A549 (cell line): ENCODE data around the gene GOLGA3. TPM values are rescaled to one million over a fixed set of nuclear protein-coding genes. Genes with fewer than 3 reads are reported as not detected.

Experiments
- ATAC-seq, 2 experiments: fragments of 200-7000 bp in 1 of 2; fragments of >200 bp in 1 of 2; cut with Nextera tagmentation in 1 of 2; cut with Tn5 transposase in 1 of 2; 3 replicates each; pipeline versions ENCODE4 v1.8.0 to v1.9.1; 2018 to 2020; ENCODE audit warnings: mild to moderate bottlenecking in 1 of 2, moderate library complexity in 1 of 2
- CTCF ChIA-PET: fragments of 300-600 bp; sonication (Branson Sonifier 250); formaldehyde crosslinking; extraction: SDS; loops from one replicate; lab custom pipeline; 2021; ENCODE audit warnings: antibody characterized with exemption, inconsistent platforms; lab: Yijun Ruan, JAX
- POLR2A ChIA-PET: fragments of 350-600 bp; formaldehyde crosslinking; extraction: SDS; loops from one replicate; lab custom pipeline; 2021; ENCODE audit warnings: antibody characterized with exemption, inconsistent platforms; lab: Yijun Ruan, JAX
- DNase-seq, 2 experiments: peaks; one replicate each; pipeline versions ENCODE4 v3.0.0 to v3.0.0-alpha.2; 2011 to 2016; ENCODE audit warnings: low read depth in 1 of 2, low spot score in 1 of 2
- FAIRE-seq: peaks from 2 replicates; lab custom pipeline; 2011; peaks lifted over from hg19 to GRCh38; lab: Jason Lieb, UNC
- H3K27ac ChIP-seq, 2 experiments: fragments of >200 bp; sonication (Bioruptor Twin); formaldehyde crosslinking; 3 replicates each; pipeline ENCODE4 v1.5.1; 2016 to 2017
- H3K4me1 ChIP-seq: fragments of >200 bp; sonication (Bioruptor Twin); formaldehyde crosslinking; 3 replicates; pipeline ENCODE4 v1.6.1; 2016
- H3K4me2 ChIP-seq: fragments of >200 bp; sonication (Bioruptor Twin); formaldehyde crosslinking; 3 replicates; pipeline ENCODE4 v1.6.1; 2016
- H3K4me3 ChIP-seq: fragments of >200 bp; sonication (Bioruptor Twin); formaldehyde crosslinking; 3 replicates; pipeline ENCODE4 v1.5.1; 2016
- H3K9me3 ChIP-seq: fragments of >200 bp; sonication (Bioruptor Twin); formaldehyde crosslinking; 3 replicates; pipeline ENCODE4 v1.6.1; 2016
- BCL3 ChIP-seq: fragments of >200 bp; sonication (Bioruptor Twin); formaldehyde crosslinking; IDR thresholded peaks from 3 replicates; pipeline ENCODE4 v1.6.1; 2016
- CEBPB ChIP-seq, 2 experiments: fragments of >200 bp in 1 of 2; sonication (Bioruptor Twin) in 1 of 2; formaldehyde crosslinking in 1 of 2; IDR thresholded peaks; 2 replicates each; pipeline ENCODE4 v1.6.1; 2012 to 2016
- CHD2 ChIP-seq: fragments of 150-350 bp; IDR thresholded peaks from 2 replicates; pipeline ENCODE4 v1.6.1; 2014; ENCODE audit warnings: low read length; ENCODE audit not compliant: partially characterized antibody
- CHD4 ChIP-seq: fragments of 200-600 bp; sonication (generic); IDR thresholded peaks from 2 replicates; pipeline ENCODE4 v1.6.1; 2016; ENCODE audit warnings: antibody characterized with exemption, mild to moderate bottlenecking, borderline replicate concordance
- E2F6 ChIP-seq: IDR thresholded peaks from 2 replicates; pipeline ENCODE4 v1.6.1; 2012; ENCODE audit warnings: low read depth, borderline replicate concordance
- EHF ChIP-seq: fragments of 250-450 bp; sonication (Bioruptor Pico); IDR thresholded peaks from 2 replicates; pipeline ENCODE4 v1.5.0; 2020; ENCODE audit warnings: mild to moderate bottlenecking
- EHMT2 ChIP-seq: fragments of 200-600 bp; sonication (generic); IDR thresholded peaks from 2 replicates; pipeline ENCODE4 v1.6.1; 2016; ENCODE audit warnings: antibody characterized with exemption, low read depth, mild to moderate bottlenecking, moderate library complexity
- FOSL2 ChIP-seq, 2 experiments: fragments of 450-650 bp in 1 of 2; fragments of >200 bp in 1 of 2; sonication (Bioruptor Twin) in 1 of 2; formaldehyde crosslinking; IDR thresholded peaks; 2 replicates each; pipeline versions ENCODE4 v1.5.0 to v1.6.1; 2016 to 2020; ENCODE audit warnings: mild to moderate bottlenecking in 1 of 2, moderate library complexity in 1 of 2
- FOXS1 ChIP-seq: fragments of 250-450 bp; sonication (Bioruptor Pico); IDR thresholded peaks from 2 replicates; pipeline ENCODE4 v1.5.0; 2020; ENCODE audit warnings: mild to moderate bottlenecking, moderate library complexity
- HOXB13 ChIP-seq: fragments of 250-450 bp; sonication (Bioruptor Pico); IDR thresholded peaks from 2 replicates; pipeline ENCODE4 v1.5.0; 2020; ENCODE audit warnings: low read depth, mild to moderate bottlenecking, moderate library complexity
- HOXB5 ChIP-seq: fragments of 250-450 bp; sonication (Bioruptor Pico); IDR thresholded peaks from 2 replicates; pipeline ENCODE4 v1.5.0; 2020; ENCODE audit warnings: mild to moderate bottlenecking, moderate library complexity
- JUN ChIP-seq, 2 experiments: fragments of >200 bp; sonication (Bioruptor Twin); formaldehyde crosslinking; IDR thresholded peaks; 2 replicates in 1 of 2; 3 replicates in 1 of 2; pipeline ENCODE4 v1.6.1; 2016 to 2017
- KDM1A ChIP-seq: fragments of 200-600 bp; sonication (generic); IDR thresholded peaks from 2 replicates; pipeline ENCODE4 v1.6.1; 2016; ENCODE audit warnings: low read depth, mild to moderate bottlenecking
- KDM5A ChIP-seq: fragments of 200-600 bp; sonication (generic); IDR thresholded peaks from 2 replicates; pipeline ENCODE4 v1.6.1; 2016; ENCODE audit warnings: antibody characterized with exemption, mild to moderate bottlenecking
- MAFK ChIP-seq: fragments of 450-650 bp; IDR thresholded peaks from 2 replicates; pipeline ENCODE4 v1.6.1; 2014; ENCODE audit not compliant: partially characterized antibody
- MAX ChIP-seq: IDR thresholded peaks from 2 replicates; pipeline ENCODE4 v1.6.1; 2012
- MYC ChIP-seq: IDR thresholded peaks from 2 replicates; pipeline ENCODE4 v1.6.1; 2012; ENCODE audit warnings: mild to moderate bottlenecking, inconsistent platforms, low read length, improper control_type of control experiment, borderline replicate concordance
- PHF8 ChIP-seq: fragments of 200-600 bp; sonication (generic); IDR thresholded peaks from 2 replicates; pipeline ENCODE4 v1.6.1; 2016; ENCODE audit warnings: low read depth, mild to moderate bottlenecking, antibody characterized with exemption, moderate library complexity, borderline replicate concordance
- POLR2A ChIP-seq: IDR thresholded peaks from 2 replicates; pipeline ENCODE4 v1.6.1; 2012; ENCODE audit warnings: mild to moderate bottlenecking, low read length
- POLR2AphosphoS2 ChIP-seq: conservative IDR thresholded peaks from 2 replicates; pipeline ENCODE4 v1.6.1; 2012; ENCODE audit warnings: low read length, improper control_type of control experiment, inconsistent platforms
- RAD21 ChIP-seq, 2 experiments: fragments of >200 bp in 1 of 2; sonication (Bioruptor Twin) in 1 of 2; formaldehyde crosslinking in 1 of 2; IDR thresholded peaks in 1 of 2; conservative IDR thresholded peaks in 1 of 2; 2 replicates in 1 of 2; 3 replicates in 1 of 2; pipeline ENCODE4 v1.6.1; 2012 to 2018; ENCODE audit warnings: inconsistent platforms in 1 of 2
- RCOR1 ChIP-seq: fragments of 150-350 bp; IDR thresholded peaks from 2 replicates; pipeline ENCODE4 v1.6.1; 2014; ENCODE audit warnings: antibody characterized with exemption, low read length, low read depth
- RNF2 ChIP-seq: fragments of 200-600 bp; sonication (generic); IDR thresholded peaks from 2 replicates; pipeline ENCODE4 v1.6.1; 2016; ENCODE audit warnings: low read depth, mild to moderate bottlenecking, antibody characterized with exemption, moderate library complexity, borderline replicate concordance
- SREBF2 ChIP-seq: fragments of 450-650 bp; IDR thresholded peaks from 2 replicates; pipeline ENCODE4 v1.6.1; 2014; ENCODE audit warnings: mild to moderate bottlenecking, moderate library complexity
- TP53 ChIP-seq: fragments of 250-450 bp; sonication (Bioruptor Pico); IDR thresholded peaks from 2 replicates; pipeline ENCODE4 v1.5.0; 2021; ENCODE audit warnings: mild to moderate bottlenecking, moderate library complexity
- USF2 ChIP-seq: fragments of 450-650 bp; IDR thresholded peaks from 2 replicates; pipeline ENCODE4 v1.6.1; 2014; ENCODE audit warnings: antibody characterized with exemption
- ZC3H11A ChIP-seq: fragments of 450-650 bp; IDR thresholded peaks from 2 replicates; pipeline ENCODE4 v1.6.1; 2014; ENCODE audit warnings: antibody characterized with exemption, mild to moderate bottlenecking
- ZFP36 ChIP-seq: fragments of 450-650 bp; IDR thresholded peaks from 2 replicates; pipeline ENCODE4 v1.6.1; 2014; ENCODE audit warnings: borderline replicate concordance; ENCODE audit not compliant: partially characterized antibody
- ZSCAN20 ChIP-seq: fragments of 250-450 bp; sonication (Bioruptor Pico); IDR thresholded peaks from 2 replicates; pipeline ENCODE4 v1.8.0; 2022; ENCODE audit warnings: mild to moderate bottlenecking, moderate library complexity
- WGBS: methylation state at CpG from one replicate; pipeline ENCODE4 v1.1.6; 2017; ENCODE audit errors: missing lambda C conversion rate; 5-methylcytosine and 5-hydroxymethylcytosine counted together
- polyA plus RNA-seq, 4 experiments: library from polyadenylated mRNA; depleted of rRNA in 3 of 4; stranded (reverse); fragments of >200 nt; fragmentation: RNase III in 1 of 4; extraction: RNeasy Plus Mini Kit Qiagen cat#74134 plus additional on column Dnase treatment in 1 of 4; gene quantifications; 2 replicates in 3 of 4; 3 replicates in 1 of 4; pipeline ENCODE4 v1.2.3, GENCODE V29; 2011 to 2017
- TF ChIP-seq, protein P1 (sequence below): fragments of 150-350 bp; IDR thresholded peaks from 2 replicates; pipeline ENCODE4 v1.6.1; 2014; ENCODE audit warnings: low read depth, mild to moderate bottlenecking, low read length

The GOLGA3 gene
- polyA plus RNA-seq, 2 of the 4 experiments (the other 2 are of a cell fraction) = 23.0 to 25.5 TPM

DNA sequence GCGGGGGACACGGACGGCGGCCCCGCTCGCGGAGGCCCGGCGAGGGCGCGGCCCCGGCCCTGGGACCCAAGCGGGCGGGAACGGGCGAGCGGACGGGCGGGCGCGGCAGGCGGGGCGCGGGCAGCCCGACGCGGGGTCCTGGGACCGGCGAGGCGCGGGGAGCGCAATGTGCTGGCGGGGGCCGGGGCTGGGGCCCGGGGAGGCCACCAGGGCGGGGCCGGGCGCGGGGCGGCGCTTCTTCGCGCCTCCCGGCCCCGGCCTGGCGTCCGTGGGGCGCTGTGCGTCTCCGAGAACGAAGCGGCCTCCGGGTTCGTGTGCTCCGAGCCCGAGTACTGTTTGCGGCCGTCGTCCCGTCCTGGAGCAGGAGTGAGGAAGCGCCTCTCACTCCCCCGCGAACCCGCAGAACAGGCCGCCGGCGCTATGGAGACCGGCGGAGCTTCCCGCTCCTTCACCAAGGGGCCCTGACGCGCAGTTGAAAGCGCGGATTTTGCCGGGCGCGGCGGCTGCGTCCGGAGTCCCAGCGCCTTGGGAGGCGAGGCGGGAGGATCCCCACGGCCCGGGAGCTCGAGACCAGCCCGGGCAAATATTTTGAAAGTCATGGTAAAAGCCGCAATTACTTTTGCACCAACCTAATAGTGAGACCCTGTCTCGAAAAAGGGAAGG is 66.6 kb downstream of the GOLGA3 start (continued):
- TF ChIP-seq SREBF2 (no peak), MAX (peak; percentile 74), FOSL2 (IDR thresholded peaks at IDR 0.05) (no peak), FOSL2 (CRISPR knock-in tag; IDR thresholded peaks at IDR 0.05) (no peak), ZSCAN20 (CRISPR knock-in tag) (no peak), CHD2 (no peak), TP53 (CRISPR knock-in tag) (0 out of 2 replicates have a peak, but pooled peaks have one; percentile 19), E2F6 (peak; percentile 74; the same call in 1 of the 2 replicates), PHF8 (peak; percentile 97), HOXB13 (CRISPR knock-in tag) (no peak), CHD4 (peak; percentile 71; the same call in 1 of the 2 replicates), JUN (IDR thresholded peaks at IDR 0.05) (peak; percentile 49 to 93; a peak in 4 of 5 replicates), RCOR1 (no peak)

DNA sequence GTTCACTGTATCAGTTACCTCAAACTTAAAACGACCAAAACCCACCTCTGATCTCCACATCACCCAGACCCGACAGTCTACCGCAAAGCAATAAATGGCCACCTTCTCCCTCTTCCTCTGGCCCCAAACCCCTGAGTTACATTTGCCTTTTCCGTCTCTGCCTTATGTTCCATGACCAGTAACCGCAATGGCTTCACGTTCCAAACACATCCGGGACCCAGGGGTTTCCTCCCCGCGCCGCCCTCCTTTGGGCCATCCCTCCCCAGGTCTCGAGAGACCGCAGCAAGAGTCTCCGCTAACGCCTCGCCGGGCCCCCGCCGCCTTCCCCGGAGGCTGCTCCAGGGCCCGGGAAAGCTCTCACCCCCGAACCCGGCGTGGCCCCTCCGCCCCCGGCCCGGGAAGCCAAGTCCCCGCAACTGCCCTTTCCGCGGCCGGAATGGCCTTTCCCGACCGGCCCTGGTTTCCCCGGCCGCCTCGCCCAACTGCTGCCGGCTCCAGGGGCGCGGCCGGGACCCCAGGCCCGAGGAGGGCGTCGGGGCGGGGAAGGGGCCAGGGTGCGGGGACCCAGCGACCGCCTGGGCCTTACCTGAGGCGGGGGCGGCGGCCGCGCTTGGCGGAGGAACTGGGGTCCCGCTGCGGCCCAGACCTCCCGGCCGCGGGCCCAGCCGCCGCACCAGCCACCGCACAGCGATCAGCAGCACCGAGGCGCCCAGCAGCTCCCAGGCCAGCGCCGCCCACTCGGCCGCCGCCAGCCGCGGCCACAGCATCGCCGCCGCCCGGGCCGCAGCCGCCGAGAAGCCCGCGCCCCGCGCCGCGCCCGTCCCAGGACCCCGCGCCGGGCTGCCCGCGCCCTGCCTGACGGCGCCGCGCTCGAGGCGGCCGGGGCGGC is 67.4 kb downstream of the GOLGA3 start, which contains the start of gene ANKLE2:
TSS of gene ANKLE2 (minus strand) at position 801 of the 889 bp plus-strand sequence. CDS start at position 767, 34 bp downstream.
- peaks cover 6% of the 10 kb centered on the region for H3K4me1 ChIP-seq
- ATAC-seq (peak; percentile 62 to 63), FAIRE-seq (no peak), DNase-seq (peak; percentile 42 to 63)
- 1% methylated on average over 16 of the region's 97 CpGs for WGBS
- CTCF ChIA-PET = interaction anchor here (1.1 to 1.2 kb wide), 2 partner anchors 12 to 14 kb away, joined by 3 read pairs; no protein-coding TSS in a partner anchor
- POLR2A ChIA-PET = interaction anchor here (0.6 to 0.8 kb wide), 2 partner anchors 21 to 61 kb away, joined by 3 to 5 read pairs; no protein-coding TSS in a partner anchor
- H3K4me3 ChIP-seq = peak within 1 kb of the TSS; percentile 98
- H3K9me3 ChIP-seq = no peaks in the 10 kb centered on the region
- peak within 1 kb of the TSS; percentile 92 for H3K4me2 ChIP-seq
- peak within 1 kb of the TSS; percentile 99 for H3K27ac ChIP-seq
- TF ChIP-seq CEBPB (IDR thresholded peaks at IDR 0.05) = no peak
- TF ChIP-seq HOXB5 = no peak
- TF ChIP-seq ZFP36 = no peak
- no peak for TF ChIP-seq EHMT2
- no peak for TF ChIP-seq FOSL2 (IDR thresholded peaks at IDR 0.05)
- no peak for TF ChIP-seq FOSL2 (CRISPR knock-in tag; IDR thresholded peaks at IDR 0.05)
- peak; percentile 64 for TF ChIP-seq POLR2A
- TF ChIP-seq, protein P1, sequence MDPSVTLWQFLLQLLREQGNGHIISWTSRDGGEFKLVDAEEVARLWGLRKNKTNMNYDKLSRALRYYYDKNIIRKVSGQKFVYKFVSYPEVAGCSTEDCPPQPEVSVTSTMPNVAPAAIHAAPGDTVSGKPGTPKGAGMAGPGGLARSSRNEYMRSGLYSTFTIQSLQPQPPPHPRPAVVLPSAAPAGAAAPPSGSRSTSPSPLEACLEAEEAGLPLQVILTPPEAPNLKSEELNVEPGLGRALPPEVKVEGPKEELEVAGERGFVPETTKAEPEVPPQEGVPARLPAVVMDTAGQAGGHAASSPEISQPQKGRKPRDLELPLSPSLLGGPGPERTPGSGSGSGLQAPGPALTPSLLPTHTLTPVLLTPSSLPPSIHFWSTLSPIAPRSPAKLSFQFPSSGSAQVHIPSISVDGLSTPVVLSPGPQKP = no peak
- TF ChIP-seq POLR2AphosphoS2 = no peak
- no peak for TF ChIP-seq FOXS1 (CRISPR knock-in tag)
- TF ChIP-seq SREBF2 = no peak
- TF ChIP-seq USF2 = no peak
- no peak for TF ChIP-seq E2F6
- TF ChIP-seq BCL3 = no peak; the same call in 2 of the 3 replicates
- TF ChIP-seq EHF (CRISPR knock-in tag) = no peak
- no peak for TF ChIP-seq ZC3H11A
- TF ChIP-seq MAFK = no peak
- no peak for TF ChIP-seq MYC
- TF ChIP-seq HOXB13 (CRISPR knock-in tag) = no peak
- no peak for TF ChIP-seq KDM1A
- TF ChIP-seq KDM5A = peak; percentile 36; the same call in 1 of the 2 replicates
- TF ChIP-seq RAD21 (conservative IDR thresholded peaks at IDR 0.05 in 1 of 2, IDR thresholded peaks at IDR 0.05 in 1 of 2) = no peak
- TF ChIP-seq PHF8 = peak; percentile 66; the same call in 1 of the 2 replicates
- peak in 1 of 2 experiments; percentile 73; a peak in 1 of 5 replicates for TF ChIP-seq JUN (IDR thresholded peaks at IDR 0.05)
- no peak for TF ChIP-seq RNF2
